ENCODE results near the gene EDN3.

EDN3 gene

GRCh38 chr20:59361411-59361810, 61.0 kb downstream of the EDN3 start:
- no peak overlapping the region for H3K4me3 ChIP-seq (ENCODE audit: low read length)

GRCh38 chr20:59363101-59363500, 62.7 kb downstream of the EDN3 start:
- H3K4me3 ChIP-seq (ENCODE audit: low read length) = no peak overlapping the region
- TF ChIP-seq CTCF (conservative IDR thresholded peaks at IDR 0.05; ENCODE audit: low read depth, low read length) = no peak
- no peak for DNase-seq (ENCODE audit: low read depth)

More at GRCh38 chr20:59361411-59361810, 61.0 kb downstream of the EDN3 start:
- DNase-seq (ENCODE audit: low read depth) = no peak
- TF ChIP-seq CTCF (conservative IDR thresholded peaks at IDR 0.05; ENCODE audit: low read depth, low read length) = no peak

- DNase-seq (ENCODE audit: low read depth) = no peak
- H3K4me3 ChIP-seq (ENCODE audit: low read length) = no peak overlapping the region
- TF ChIP-seq CTCF (conservative IDR thresholded peaks at IDR 0.05; ENCODE audit: low read depth, low read length) = no peak
Measured at GRCh38 chr20:59364611-59365010, 64.2 kb downstream of the EDN3 start.

GRCh38 chr20:59365611-59366285, 65.3 kb downstream of the EDN3 start:
- H3K4me3 ChIP-seq (ENCODE audit: low read length) = no peak overlapping the region
- TF ChIP-seq CTCF (conservative IDR thresholded peaks at IDR 0.05; ENCODE audit: low read depth, low read length) = no peak
- no peak for DNase-seq (ENCODE audit: low read depth)

GRCh38 chr20:59371431-59371830, 71.0 kb downstream of the EDN3 start:
- TF ChIP-seq CTCF (conservative IDR thresholded peaks at IDR 0.05; ENCODE audit: low read depth, low read length) = no peak
- DNase-seq (ENCODE audit: low read depth) = no peak

GRCh38 chr20:59374261-59374660, 73.8 kb downstream of the EDN3 start:
- DNase-seq (ENCODE audit: low read depth) = no peak
- no peak for TF ChIP-seq CTCF (conservative IDR thresholded peaks at IDR 0.05; ENCODE audit: low read depth, low read length)
- no peak overlapping the region for H3K4me3 ChIP-seq (ENCODE audit: low read length)

More at GRCh38 chr20:59371431-59371830, 71.0 kb downstream of the EDN3 start:
- no peak overlapping the region for H3K4me3 ChIP-seq (ENCODE audit: low read length)

GRCh38 chr20:59375541-59375940, 75.1 kb downstream of the EDN3 start:
- no peak for DNase-seq (ENCODE audit: low read depth)
- no peak for TF ChIP-seq CTCF (conservative IDR thresholded peaks at IDR 0.05; ENCODE audit: low read depth, low read length)
- no peak overlapping the region for H3K4me3 ChIP-seq (ENCODE audit: low read length)

All from retinal pigment epithelial cell (primary cell).